AG08395 (cell line): Measurements from ENCODE around the gene NKTR.
A peak's percentile ranks its signal among the peaks of the same experiment; 100 is the strongest.
"Not testable (repeated sequence)": the region's sequence is repeated elsewhere in the genome, so short reads cannot be mapped to it uniquely, and the experiment has no call there.

Experiments
- DNase-seq: peaks from one replicate; pipeline ENCODE4 v3.0.0; 2012; ENCODE audit warnings: mixed read lengths, low spot score

NKTR gene

GRCh38 chr3:42597098-42597497 lies 3.4 kb upstream of the NKTR start:
- not testable (repeated sequence) for DNase-seq

GRCh38 chr3:42600958-42601675 lies 631 bp downstream of the NKTR start:
- peak; percentile 55 for DNase-seq

DNA sequence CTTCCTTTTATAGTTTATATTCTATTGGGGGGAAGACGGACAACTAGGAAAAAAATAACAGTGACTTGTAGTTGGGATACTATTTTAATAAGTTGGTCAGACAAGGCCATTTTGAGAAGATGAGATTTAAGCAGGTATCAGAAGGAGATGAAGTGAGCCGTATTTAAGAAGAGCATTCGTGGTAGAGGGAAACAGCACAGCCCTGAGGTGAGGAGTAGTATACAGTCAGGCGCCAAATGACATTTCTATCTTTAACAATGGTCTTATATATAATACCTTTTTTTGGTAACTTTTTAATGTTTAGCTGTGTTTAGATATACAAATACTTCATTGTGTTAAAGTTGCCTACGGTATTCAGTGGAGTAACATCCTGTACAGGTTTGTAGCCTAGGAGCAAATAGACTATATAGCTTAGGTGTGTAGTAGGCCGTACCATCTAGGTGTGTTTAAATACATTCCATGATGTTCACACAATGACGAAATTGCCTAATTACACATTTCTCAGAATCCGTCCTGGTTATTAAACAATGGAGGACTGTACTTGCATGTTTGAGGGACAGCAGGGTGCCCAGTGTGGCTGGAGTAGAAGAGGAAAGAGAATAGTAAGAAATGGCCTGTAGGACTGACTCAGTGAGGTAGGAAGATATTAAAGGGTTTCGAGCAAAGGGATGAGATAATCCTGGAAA lies 1.6 kb downstream of the NKTR start:
- DNase-seq: no peak

GRCh38 chr3:42602961-42603360 lies 2.5 kb downstream of the NKTR start:
- DNase-seq: no peak

- DNase-seq: no peak
Measured at GRCh38 chr3:42605546-42606173, 5.2 kb downstream of the NKTR start.

GRCh38 chr3:42608581-42608980 lies 8.1 kb downstream of the NKTR start:
- DNase-seq: peak; percentile 7

- DNase-seq: no peak
Measured at GRCh38 chr3:42610976-42611375, 10.5 kb downstream of the NKTR start.

GRCh38 chr3:42612217-42612616 lies 11.7 kb downstream of the NKTR start:
- DNase-seq: no peak

GRCh38 chr3:42612928-42613327 lies 12.4 kb downstream of the NKTR start:
- DNase-seq: no peak

DNA sequence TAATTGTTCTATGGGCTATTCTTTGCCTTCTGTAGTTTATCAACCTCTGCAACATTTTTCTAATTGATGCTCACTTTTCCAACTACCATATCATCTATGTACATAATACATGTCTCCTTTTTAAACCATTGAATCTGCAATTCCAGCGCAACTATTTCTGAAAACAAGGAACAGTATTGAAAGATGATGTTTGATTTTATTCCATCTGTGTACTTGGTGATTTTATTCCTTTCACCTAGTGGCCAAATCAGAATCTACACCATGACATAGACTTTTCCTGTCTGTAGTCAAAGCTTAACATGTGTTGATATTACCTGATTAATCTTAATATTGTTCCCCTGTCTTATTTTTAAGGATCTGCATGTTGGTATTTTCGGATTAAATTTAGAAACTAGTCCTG lies 13.0 kb downstream of the NKTR start:
- DNase-seq: peak; percentile 15

DNA sequence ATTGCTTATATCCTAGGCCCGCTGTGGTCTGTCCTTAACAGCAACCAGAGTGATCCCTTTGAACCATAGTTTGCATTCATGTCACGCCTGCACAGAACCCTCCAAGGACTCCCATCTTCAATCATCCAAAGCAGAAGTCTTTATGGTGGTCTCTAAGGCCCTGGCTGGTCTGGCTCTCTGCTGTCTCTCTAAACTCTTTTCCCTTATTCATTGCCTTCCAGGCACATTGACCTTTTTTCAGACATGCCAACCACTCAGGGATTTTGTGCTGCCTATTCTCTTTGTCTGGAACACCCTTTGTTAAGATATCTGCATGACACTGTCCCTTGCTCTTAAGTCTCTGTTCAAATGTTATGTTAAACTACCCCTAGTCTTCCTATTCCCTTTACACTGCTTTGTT lies 31.1 kb downstream of the NKTR start:
- no peak for DNase-seq

DNA sequence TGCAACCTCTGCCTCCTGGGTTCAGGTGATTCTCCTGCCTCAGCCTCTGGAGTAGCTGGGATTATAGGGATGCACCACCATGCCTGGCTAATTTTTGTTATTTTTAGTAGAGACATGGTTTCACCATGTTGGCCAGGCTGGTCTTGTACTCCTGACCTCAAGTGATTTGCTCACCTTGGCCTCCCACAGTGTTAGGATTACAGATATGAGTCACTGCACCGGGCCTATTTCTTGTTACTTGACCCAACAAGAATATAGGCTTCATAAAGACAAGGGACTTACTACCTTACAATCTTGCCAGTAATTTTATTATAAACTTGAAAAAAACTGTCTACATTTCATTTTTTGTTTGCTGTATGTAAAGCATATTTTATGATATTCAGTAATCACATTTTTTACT lies 31.7 kb downstream of the NKTR start:
- no peak for DNase-seq

DNA sequence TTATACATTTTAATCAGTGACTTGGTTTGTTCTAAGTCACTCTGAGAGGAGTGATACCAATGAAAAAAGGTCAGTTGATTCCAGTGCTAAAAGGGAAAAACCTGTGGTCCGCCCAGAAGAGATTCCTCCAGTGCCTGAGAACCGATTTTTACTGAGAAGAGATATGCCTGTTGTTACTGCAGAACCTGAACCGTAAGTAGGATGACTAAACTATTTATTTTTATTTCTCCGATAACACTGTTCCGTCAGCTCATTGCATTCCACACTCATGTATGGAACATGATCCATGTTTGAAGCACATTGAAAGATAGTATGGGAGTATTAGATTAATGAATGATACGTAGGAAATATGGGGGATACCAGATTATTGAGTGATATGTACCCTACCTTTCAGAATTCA lies 33.1 kb downstream of the NKTR start:
- no peak for DNase-seq

DNA sequence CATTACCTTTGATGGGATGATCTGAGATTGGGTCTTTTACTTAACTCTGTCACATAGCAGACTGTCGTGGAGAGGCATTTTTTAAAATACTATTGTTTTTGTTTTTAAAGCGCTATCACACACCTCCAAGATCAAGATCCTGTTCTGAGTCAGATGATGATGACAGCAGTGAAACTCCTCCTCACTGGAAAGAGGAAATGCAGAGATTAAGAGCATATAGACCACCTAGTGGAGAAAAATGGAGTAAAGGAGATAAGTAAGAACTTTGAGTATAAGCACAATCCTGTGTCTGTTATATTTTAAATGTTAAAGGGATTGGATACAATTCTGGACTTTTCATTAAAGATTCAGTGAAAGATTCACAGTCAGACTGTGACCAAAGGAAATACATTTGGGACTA lies 34.6 kb downstream of the NKTR start:
- DNase-seq: no peak

DNA sequence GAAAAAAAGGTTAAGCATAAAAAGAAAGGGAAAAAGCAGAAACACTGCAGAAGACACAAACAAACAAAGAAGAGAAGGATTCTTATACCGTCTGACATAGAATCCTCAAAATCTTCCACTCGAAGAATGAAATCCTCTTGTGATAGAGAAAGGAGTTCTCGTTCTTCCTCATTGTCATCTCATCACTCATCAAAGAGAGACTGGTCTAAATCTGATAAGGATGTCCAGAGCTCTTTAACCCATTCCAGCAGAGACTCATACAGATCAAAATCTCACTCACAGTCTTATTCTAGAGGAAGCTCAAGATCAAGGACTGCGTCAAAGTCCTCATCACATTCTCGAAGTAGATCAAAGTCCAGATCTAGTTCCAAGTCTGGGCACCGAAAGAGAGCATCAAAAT lies 36.5 kb downstream of the NKTR start:
- no peak for DNase-seq

DNA sequence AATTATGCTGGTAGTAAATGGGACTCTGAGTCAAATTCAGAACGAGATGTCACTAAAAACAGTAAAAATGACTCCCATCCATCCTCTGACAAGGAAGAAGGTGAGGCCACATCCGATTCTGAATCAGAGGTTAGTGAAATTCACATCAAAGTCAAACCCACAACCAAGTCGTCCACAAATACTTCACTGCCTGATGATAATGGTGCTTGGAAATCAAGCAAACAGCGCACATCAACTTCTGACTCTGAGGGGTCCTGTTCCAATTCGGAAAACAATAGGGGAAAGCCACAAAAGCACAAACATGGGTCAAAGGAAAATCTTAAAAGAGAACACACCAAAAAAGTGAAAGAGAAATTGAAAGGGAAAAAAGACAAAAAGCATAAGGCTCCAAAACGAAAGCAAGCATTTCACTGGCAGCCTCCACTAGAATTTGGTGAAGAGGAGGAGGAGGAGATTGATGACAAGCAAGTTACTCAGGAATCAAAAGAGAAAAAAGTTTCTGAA lies 37.9 kb downstream of the NKTR start:
- DNase-seq: no peak

- no peak for DNase-seq
Measured at GRCh38 chr3:42639192-42639591, 38.7 kb downstream of the NKTR start.

DNA sequence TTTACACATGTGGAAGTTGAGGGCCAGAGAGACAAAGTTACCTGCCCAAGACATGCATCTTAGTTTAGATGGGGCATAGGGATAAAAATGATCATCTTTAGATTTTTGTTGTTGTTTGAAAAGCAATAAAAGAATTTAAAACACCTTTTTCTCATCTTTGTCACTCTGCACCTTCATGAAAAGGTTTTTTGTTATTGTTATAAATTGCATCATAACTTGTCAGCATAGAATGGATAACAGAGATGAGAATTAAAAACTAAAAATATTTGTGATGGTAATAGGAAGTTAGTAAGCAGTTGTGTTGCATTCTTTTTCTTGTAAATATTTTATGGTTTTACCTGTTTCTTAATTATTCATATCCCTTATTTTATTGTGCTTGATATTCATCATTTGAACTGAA lies 39.6 kb downstream of the NKTR start:
- DNase-seq: no peak

- no peak for DNase-seq
Measured at GRCh38 chr3:42640771-42641370, 40.4 kb downstream of the NKTR start.

- DNase-seq: no peak
Measured at GRCh38 chr3:42647821-42648459, 47.5 kb downstream of the NKTR start.

- DNase-seq: no peak
Measured at GRCh38 chr3:42649006-42649405, 48.5 kb downstream of the NKTR start.

DNA sequence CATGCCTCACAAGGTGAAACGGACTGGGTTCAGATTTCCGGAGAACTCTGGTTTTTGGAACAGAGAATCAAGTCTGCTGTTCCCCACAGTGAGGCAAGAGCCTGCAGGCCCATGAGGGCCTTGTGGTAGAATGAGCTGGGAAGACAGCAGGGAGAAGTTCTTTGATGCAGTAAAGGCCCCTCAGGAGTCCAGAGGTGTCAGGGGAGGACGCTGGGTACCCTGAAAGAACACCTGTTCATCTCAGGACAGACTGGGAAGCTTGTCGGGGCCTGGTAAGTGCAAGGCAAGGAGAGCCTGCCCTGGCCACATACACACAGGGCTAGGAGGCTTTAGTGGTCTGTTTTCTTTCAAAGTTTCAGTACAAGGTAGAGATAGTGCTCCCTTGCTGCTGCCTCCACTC lies 49.3 kb downstream of the NKTR start:
- no peak for DNase-seq
